IMR-90 (cell line): Measurements from ENCODE around the gene GABRG2.

ENCODE experiments used
- BHLHE40 ChIP-seq: fragments of 150-350 bp; IDR thresholded peaks from 2 replicates; pipeline ENCODE4 v1.6.1; 2016; ENCODE audit warnings: mild to moderate bottlenecking, low read depth, low read length
- CEBPB ChIP-seq: IDR thresholded peaks from 2 replicates; pipeline ENCODE4 v1.6.1; 2012; ENCODE audit warnings: low read depth, low read length, improper control_type of control experiment
- CHD1 ChIP-seq: IDR thresholded peaks from 2 replicates; pipeline ENCODE4 v1.6.1; 2012; ENCODE audit warnings: low read depth, low read length, improper control_type of control experiment
- CTCF ChIP-seq: conservative IDR thresholded peaks from 2 replicates; pipeline ENCODE4 v1.5.1; 2012; ENCODE audit warnings: mild to moderate bottlenecking, low read depth, low read length, improper control_type of control experiment
- ELK1 ChIP-seq: fragments of 150-350 bp; IDR thresholded peaks from 2 replicates; pipeline ENCODE4 v1.6.1; 2016; ENCODE audit warnings: low read depth, mild to moderate bottlenecking, low read length, moderate library complexity, borderline replicate concordance
- FOS ChIP-seq: fragments of 150-350 bp; IDR thresholded peaks from 2 replicates; pipeline ENCODE4 v1.6.1; 2016; ENCODE audit warnings: low read depth, low read length
- MAZ ChIP-seq: IDR thresholded peaks from 2 replicates; pipeline ENCODE4 v1.6.1; 2012; ENCODE audit warnings: low read depth, mild to moderate bottlenecking, low read length, improper control_type of control experiment, moderate library complexity, borderline replicate concordance
- NFE2L2 ChIP-seq: fragments of 150-350 bp; IDR thresholded peaks from 2 replicates; pipeline ENCODE4 v1.6.1; 2016; ENCODE audit warnings: low read depth, mild to moderate bottlenecking, low read length
- POLR2A ChIP-seq: IDR thresholded peaks from 2 replicates; pipeline ENCODE4 v1.6.1; 2012; ENCODE audit warnings: mild to moderate bottlenecking, low read depth, low read length
- RAD21 ChIP-seq: IDR thresholded peaks from 2 replicates; pipeline ENCODE4 v1.6.1; 2012; ENCODE audit warnings: low read length, improper control_type of control experiment
- RCOR1 ChIP-seq: IDR thresholded peaks from 2 replicates; pipeline ENCODE4 v1.6.1; 2012; ENCODE audit warnings: mild to moderate bottlenecking, low read length, improper control_type of control experiment; ENCODE audit not compliant: insufficient replicate concordance
- SMC3 ChIP-seq: fragments of 150-350 bp; IDR thresholded peaks from 2 replicates; pipeline ENCODE4 v1.6.1; 2016; ENCODE audit warnings: low read depth, mild to moderate bottlenecking, antibody characterized with exemption, low read length, moderate library complexity
- USF2 ChIP-seq: fragments of 150-350 bp; IDR thresholded peaks from 2 replicates; pipeline ENCODE4 v1.6.1; 2017; ENCODE audit warnings: mild to moderate bottlenecking, antibody characterized with exemption, low read length, low read depth

GRCh38 chr5:162154242-162154641, 86.7 kb downstream of the GABRG2 start:
- TF ChIP-seq CTCF = no peak
- TF ChIP-seq ELK1 = no peak
- no peak for TF ChIP-seq USF2
- TF ChIP-seq POLR2A = no peak
- no peak for TF ChIP-seq CEBPB
- no peak for TF ChIP-seq RAD21
- no peak for TF ChIP-seq FOS
- TF ChIP-seq BHLHE40 = no peak
- TF ChIP-seq SMC3 = no peak
- TF ChIP-seq MAZ = no peak
- TF ChIP-seq NFE2L2 = no peak
- no peak for TF ChIP-seq CHD1
- no peak for TF ChIP-seq RCOR1
